Measurements from ENCODE around the gene TOP3B. TPM values are rescaled to one million over a fixed set of nuclear protein-coding genes. Genes with fewer than 3 reads are reported as not detected.
"Not testable (repeated sequence)": the region's sequence is repeated elsewhere in the genome, so short reads cannot be mapped to it uniquely, and the experiment has no call there.

Gene TOP3B
- total RNA-seq, 1 donor from 2014 or later = 13.1 TPM

DNA sequence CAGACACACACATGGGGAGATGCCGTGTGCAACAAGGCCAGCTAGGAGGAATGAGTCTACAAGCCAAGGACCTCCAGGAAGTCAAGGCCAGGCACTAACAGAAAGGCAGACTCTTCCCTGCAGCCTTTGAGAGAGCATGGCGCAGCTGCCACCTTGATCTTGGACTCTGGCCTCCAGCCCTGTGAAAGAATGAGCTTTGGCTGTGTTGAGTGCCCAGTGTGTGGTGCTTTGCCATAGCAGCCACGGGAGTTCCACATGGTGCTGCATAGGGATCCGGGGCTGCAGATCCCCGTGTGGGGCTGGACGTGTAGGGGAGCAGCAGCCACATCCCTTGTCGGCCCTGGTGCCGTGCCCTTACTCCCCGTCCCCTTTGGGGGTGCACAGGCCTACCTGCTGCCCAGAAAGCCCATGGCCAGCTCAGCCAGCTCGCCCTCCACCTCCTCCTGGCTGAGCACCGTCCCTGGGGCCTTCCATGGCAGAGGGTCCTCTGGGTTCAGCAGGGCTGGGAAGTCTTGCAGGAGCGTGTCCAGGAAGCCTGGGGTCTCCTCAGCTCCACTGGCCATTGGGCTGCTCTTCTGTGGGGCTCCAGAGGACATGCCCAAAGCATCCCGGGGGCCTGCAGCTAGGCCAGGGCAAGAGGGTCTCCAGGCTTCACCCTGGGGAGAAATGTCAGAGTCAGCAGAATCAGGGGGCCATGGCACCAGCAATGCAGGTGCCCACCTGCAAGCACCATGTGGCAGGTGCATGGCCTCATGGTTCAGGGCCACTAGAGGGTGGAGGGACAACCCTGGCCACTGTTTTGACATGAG, 36.9 kb downstream of the TOP3B start:
- DNase-seq (ENCODE audit: low read depth in 2 of 2) = no peak

DNA sequence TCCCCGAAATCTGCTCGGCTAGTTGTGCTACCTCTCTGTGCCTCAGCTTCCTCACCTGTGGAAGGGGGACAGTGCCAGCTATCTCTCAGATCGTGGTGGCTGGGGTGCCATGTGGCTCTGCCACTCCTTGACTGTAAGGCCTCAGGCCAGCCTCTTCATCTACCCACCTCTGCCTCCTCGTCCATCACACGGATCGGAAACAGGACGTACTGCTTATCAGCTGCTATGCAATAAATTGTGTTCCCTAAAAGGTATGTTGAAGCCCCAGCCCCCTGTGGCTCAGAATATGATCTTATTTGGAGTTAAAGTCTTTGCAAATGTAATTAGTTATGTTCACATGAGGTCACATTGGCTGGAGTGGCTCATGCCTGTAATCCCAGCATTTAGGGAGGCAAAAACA, 37.7 kb downstream of the TOP3B start:
- DNase-seq (ENCODE audit: low read depth in 2 of 2) = no peak

DNA sequence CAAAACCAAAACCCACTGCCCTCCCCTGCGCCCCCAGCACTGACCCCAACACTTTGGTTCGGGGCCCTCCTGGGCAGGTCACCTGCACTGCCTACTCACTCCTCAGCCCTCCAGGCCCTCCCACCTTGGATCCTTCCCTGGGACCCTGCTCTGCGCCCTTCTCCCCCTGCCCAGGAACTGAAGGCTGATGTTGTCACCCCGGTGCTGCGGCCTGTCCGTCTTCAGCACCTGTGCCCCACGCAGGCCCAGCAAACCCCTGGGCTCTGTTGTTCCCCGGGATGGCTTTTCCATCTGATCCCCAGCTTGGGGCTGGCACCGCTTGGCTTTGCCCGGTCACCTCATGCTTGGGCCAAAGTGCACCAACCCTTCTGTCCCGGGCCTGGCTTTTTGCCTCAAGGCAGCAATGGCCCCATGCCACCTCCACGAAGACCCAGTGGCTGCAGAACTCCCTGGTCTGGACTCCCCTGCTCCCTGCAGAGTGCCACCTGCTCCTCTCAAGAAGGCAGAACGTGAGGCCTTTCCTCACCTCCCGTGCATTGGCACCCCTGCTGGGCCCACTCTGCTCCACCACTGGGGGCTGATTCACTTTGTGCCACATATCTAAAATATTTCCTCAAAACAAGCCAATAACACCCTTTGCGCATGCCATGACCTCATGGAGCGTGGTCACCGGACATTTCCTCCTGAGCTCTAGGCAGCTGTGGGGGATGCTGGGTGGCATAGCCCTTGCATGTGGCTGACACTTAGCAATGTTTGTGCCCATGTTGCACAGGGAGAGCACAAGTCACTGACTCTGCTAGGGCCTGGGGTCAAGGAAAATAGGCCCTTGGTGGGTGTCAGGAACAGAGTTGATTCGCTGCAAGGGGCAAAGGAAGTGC, 38.8 kb downstream of the TOP3B start:
- no peak for DNase-seq (ENCODE audit: low read depth in 2 of 2)

DNA sequence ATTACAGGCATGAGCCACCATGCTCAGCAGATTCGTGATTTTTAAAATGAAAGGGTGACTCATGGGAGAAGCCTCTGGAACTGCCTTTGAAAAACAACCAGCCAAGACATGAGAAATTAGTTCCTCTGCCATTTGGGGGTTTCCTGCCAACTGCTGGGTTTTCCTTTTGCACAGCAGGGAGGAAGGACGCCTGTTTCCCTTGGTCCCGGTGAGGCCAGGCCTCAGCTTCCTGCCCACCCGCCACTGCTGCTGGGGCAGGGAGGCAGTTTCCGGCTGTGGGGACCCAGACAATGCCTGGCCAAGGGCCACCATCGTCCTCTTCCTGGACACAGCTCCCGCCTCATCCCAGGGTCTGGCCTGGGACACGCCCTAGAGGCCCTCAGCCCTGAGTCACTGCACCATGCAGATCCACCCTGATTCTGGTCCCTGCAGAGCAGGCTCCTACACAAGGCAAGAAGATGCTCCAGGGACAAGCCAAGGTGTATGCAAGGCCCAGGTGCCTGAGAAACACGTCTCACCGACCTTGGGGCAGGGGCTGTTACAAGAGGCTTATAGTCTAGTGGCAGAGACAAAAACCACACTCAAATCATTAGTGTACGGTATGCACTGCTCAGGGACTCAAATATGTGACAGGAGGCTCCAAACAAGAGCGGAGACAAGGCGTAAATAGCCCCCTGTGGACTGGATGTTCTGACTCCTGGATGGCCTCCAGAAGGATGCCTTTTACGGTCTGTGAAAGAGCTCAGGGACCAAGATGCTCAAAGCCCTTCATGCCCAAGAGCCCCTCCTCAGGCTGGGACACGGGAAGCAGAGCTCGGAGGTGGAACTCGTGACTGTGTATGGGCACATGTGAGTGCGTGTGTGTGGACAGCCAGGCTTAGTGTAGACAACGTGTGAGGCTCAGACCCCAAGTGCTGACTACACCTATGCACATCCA, 39.9 kb downstream of the TOP3B start:
- peak; percentile 97 to 99 for DNase-seq (ENCODE audit: low read depth in 2 of 2)

DNA sequence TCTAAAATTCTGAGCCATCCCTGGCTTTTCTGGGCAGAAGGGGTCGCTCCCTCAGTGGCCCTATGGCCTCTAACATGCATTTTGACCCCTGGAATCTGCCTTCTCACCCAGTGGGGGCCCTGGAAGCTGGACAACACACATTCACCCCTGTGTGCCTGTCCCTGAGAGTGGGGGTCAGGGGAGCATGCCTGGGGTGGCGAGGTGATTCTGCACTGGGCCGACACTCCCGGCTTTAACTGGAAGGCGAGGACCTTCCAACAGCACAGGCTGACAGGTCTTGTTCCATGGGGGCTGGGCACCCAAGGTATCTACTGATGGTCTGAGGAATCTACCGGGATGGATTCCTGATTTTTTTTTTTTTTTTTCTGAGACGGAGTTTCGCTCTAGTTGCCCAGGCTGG, 40.7 kb downstream of the TOP3B start:
- no peak for DNase-seq (ENCODE audit: low read depth in 2 of 2)

DNA sequence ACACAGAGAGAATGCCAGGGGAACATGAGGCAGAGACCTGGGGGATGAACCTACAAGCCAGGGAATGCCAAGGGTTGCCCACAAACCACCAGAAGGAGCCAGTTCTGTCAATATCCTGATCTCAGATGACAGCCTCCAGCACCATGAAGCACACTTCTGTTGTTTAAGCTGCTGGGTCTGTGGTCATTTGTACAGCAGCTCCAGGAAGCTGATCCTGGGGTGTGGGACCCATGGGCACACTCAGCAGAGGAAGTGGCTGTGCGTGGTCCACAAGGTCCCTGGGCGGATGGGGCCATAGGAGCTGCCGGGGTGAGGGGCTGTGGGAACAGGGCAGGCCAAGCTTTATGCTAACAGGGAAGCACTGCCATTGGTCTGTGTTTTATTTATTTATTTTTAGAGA, 42.1 kb downstream of the TOP3B start:
- DNase-seq (ENCODE audit: low read depth in 2 of 2) = no peak

DNA sequence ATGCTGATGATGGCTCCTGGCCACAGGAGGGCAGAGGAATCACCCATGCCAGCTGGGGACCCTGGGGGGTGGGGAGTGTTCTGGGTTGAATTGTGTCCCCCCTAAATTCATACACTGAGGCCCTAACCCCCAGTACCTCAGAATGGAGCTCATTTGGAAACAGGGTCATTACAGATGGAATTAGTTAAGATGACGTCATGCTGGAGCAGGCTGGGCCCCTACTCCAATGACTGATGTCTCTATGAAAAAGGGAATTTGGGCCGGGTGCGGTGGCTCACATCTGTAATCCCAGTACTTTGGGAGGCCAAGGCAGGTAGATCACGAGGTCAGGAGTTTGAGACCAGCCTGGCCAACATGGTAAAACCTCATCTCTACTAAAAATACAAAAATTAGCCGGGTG, 42.7 kb downstream of the TOP3B start:
- not testable (repeated sequence) for DNase-seq (ENCODE audit: low read depth in 2 of 2)

DNA sequence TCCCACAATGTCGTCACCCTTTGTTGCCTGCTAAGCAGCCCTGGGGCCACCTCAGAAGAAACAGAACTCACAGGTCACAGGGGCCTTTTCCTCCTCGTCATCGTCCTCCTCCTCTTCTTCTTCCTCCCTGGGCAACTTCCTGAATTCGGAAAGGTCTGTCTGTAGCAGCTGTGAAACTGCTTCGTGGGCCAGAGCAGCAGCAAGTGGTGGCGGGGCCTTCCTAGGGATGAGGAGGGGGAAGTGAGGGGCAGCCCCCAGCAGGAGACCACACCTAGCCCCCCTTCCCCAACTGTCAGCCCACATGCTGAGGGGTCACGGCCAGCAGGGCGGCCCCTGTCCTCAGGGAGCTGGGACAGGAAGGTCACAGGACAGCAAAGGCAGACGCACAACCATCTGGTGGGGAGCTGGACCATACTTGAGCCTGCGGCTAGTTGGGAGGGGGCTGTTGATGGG, 43.1 kb downstream of the TOP3B start:
- peak in 1 of 2 donors; percentile 41 for DNase-seq (ENCODE audit: low read depth in 2 of 2)

DNA sequence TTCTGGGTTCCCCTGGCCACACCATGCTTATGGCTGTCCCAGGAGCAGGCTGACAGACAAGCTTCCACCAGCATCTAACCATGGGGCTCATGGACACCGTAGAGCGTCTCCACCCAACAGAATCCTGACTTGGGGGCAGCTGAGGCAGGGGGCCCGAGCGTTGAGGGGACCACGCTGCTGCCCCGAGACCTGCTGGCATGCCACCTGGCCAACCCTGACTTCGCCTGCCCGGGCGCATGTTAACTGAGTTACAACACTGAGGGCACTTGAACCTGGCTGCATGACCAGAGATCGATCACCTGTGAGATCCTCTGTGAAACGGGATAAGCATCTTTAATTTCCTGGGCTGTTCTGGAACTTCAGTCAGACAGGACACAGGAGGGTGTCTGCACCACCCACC, 43.7 kb downstream of the TOP3B start:
- no peak for DNase-seq (ENCODE audit: low read depth in 2 of 2)

DNA sequence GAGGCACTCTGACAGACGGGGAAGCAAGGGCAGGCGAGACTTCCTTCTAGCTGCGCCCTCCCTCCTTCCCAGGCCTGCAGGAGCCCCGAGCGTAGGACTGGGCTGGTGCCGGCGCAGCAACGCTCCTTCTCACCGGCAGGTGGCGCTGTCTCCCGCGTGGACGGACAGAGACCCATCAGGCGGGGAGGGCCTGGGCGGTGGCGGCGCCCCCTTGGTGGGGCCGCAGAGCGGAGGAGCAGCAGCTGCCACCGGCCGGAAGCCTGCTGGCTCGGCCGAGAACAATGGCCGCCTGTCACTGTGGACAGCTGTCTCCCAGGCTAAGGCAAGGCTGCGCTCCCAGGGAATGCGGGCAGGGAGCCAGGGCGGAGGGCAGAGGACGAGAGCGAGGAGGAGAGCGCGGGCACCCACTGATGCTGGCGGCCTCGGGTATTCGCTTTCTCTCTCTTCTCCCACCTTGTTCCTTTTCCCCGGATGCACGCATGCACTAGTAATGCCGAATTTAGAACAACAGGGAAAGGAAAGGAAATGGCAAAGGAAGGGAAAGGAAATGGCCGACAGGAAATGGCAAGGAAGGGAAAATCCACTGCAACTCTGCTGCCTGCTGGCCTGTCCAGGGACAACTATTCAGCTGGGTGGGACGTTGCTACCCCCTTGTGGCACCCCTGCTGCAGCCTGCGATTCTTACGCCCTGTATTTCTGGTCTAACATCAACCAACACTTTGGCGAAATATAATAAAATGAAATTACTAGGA, 44.3 kb downstream of the TOP3B start:
- peak; percentile 84 to 95 for DNase-seq (ENCODE audit: low read depth in 2 of 2)

DNA sequence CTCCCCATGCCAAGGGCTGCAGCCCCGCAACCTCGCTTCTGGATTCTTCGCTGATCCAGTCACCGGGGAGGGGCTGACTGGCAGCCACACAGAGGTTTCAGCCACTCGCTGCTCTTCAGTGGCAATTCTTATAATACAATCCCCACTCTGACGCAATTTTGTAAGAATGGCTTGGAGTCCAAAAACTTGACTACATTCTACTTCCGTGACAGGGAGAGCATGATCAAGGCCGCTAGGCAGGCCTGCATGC, 44.8 kb downstream of the TOP3B start:
- no peak for DNase-seq (ENCODE audit: low read depth in 2 of 2)

DNA sequence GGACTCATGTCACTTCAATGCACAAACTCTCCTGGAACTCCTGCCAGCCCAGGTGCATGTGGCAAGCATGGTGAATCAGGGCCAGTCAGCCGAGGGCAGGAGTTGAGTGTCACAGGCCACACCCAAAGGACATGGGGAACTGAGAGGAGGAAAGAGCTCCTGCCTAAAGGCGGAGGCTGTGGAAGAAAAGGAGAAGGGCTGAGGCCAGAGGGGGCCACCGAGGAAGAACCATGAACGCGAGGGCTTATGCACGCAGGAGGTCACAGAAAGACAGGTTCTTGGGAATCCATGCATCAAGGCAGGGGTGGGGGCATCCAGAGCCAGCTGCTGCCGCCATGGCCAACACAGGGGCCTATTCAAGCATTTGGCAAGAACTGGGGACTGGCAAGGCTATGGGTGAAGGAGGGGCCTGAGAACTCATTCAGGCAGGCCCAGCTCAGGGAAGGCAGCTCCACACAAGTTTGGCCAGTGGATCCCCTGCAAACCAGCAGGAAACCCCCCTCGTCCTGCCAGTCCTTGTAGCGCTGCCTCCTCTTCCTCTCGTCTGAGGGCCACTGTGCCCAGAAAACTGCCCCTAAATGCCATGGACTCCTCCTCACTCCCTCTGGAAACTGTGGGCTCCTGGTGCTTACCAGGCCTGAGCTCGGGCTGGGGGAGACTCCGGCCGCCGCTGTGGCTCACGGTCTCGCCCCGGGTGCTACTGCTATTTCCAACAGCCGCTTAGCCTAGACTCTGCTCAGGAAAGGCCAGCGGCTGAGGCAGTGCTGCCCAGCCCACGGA, 45.4 kb downstream of the TOP3B start:
- no peak for DNase-seq (ENCODE audit: low read depth in 2 of 2)

DNA sequence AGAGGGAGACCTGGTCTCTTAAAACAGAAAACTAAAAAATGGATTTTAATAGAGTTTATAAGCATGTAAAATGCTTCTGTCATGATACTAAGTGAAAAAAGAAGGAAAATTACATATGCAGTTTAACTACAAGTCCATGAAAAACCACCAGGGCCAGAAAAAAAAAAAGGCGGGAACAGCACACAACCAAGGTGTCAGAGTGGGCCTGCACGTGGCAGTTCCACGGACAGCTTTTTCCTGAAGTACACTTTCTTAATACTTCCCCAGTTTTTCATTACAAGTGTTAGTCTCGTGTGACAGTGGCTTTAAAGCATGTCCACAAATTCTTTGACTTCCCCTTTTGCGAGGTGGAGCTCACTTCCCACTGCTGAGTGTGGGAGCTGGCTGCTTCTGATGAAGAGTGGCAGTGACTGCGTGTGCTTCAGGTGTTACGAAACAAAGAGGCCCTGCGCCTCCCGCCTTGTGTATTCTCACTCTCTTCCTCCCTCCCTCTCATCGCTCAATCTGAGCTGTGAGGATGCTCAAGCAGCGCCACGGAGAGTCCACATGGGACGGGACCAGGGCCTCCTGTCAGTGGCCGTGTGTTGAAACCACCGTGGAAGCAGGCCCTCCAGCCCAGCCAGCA, 46.3 kb downstream of the TOP3B start:
- DNase-seq (ENCODE audit: low read depth in 2 of 2) = no peak

DNA sequence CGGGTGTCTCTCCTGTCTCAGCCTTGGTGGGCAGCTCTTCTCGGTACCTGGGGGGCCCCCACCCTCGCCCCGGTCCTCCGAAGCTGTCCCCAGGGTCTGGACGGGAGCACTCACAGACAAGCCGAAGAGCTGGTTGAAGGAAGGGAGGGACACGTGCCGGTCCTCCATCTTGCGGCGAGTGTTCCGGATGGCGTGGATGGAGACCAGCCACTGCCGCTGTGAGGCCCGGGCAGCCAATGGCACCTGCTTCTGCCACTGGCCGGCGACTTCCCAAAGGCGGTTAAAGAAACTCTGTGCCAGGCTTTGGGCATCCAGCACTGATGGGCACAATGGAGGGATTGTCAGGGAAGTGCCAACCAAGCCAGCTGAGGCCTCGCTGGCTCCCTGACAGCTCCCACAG, 48.7 kb downstream of the TOP3B start:
- no peak for DNase-seq (ENCODE audit: low read depth in 2 of 2)

DNA sequence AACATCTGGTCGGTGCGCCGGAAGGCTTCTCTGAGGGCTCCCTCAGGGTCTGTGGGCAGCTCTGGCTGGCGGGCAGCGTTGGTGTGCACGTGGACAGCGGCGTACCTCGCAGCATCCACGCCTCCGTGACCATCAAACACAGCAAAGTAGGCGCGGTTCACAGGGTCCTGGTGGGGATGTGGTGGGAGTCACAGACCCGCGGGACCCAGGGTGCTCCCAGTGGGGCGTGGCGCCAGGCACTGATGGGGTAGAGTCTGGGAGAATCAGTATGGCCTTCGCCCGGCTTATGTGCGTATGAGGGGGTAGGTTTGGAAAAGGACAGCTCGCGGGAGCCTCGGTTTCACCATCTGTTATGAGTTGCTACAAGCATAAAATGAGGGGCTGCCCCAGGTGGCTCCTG, 49.2 kb downstream of the TOP3B start:
- no peak for DNase-seq (ENCODE audit: low read depth in 2 of 2)

DNA sequence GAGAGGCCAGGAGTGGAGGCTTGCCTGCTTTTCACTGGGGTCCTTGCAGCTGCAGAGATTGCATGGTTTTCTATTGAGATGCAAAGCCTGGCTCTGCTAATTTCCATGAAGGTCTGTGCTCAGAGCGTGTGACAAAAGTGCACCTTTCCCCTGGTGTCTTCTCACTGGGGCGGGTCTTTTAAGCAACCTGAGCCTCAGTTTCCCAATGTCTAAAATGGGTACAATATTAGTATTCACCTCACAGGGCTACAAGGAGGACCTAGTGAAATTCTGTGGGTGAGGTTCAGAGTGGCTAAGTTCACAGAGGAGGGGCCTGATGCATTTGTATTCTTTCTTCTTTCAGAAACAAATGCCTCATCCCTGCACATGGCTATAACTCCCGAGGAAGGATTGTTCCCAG, 50.2 kb downstream of the TOP3B start:
- DNase-seq (ENCODE audit: low read depth in 2 of 2) = no peak

DNA sequence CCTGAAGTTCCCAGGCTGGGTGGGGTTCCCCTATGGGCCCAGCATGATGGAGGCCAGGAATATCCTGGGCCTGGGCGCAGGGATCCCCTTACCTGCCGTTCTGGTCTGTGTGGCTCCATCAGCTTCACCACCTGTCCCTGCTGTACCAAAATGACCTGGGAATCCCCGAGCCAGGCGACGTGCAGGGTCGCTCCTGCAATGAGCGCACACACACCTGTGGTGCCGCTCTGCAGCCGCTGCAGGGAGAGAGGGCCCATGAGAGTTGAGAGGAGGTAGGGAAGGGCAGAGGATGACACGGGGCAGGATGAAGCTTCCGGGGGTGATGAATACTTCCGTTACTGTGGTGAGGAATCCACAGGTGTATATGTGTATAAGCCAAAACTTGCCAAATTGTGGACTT, 51.5 kb downstream of the TOP3B start:
- DNase-seq (ENCODE audit: low read depth in 2 of 2) = no peak

DNA sequence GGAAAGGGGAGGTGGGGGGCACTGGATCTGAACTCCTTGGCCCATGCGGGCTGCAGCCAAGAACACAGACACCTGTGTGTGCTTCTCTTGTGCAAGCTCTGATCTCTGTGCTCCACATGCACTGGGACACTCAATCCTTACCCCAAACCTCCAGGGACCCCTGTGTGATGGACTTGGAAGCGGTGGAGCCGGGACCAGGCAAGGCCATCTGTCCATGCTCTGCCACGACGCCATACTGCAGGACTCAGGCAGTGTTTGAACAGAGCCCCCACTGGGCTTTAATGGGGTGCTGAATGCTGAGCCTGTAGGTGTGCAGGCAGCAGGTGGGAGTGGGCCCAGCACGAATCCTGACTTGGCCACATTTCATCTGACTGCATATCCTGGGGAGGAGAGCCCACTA, 53.3 kb downstream of the TOP3B start:
- no peak for DNase-seq (ENCODE audit: low read depth in 2 of 2)

DNA sequence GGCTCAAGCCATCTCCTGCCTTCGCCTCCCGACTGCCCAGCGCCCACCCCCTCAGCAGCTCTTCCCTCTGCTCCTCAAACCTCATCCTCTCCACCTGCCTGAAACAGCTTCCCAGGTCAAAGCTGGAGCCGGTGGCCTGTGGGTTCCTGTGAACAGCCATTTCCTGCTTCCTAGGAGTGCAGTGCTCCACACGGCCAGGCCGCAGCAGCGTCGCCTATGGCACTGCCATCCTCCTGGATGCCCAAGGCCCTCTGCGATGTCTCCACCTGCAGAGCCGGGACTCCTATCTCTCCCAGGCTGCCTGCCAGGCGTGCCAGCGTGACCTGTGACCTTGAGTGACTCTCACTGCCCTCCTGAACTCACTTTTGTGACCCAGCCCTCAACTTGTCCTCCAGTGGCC, 54.5 kb downstream of the TOP3B start:
- DNase-seq (ENCODE audit: low read depth in 2 of 2) = no peak
